Measurements from ENCODE around the gene PTHLH. TPM values are rescaled to one million over a fixed set of nuclear protein-coding genes. Genes with fewer than 3 reads are reported as not detected.

The PTHLH gene
- polyA plus RNA-seq, 1 of the 3 experiments (the other 2 are of a cell fraction) = 29.0 TPM

DNA sequence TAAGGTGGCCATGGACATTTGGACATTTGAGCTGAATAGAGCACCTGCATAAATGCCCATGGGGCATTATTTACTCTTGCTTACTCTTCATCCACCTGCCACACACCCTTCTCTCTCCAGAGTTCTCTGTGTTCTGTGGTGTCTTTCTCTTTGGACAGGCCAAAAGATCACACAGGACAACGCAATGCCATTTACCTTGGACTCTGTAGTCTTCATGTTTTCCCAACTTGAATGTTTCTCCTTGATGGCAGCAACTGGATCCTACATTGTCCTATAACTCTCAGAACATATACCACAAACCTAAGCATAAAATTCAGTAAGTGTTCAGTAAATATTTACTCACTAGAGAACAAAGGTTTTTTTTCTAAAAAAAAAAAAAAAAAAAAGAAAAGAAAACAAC is 41.7 kb upstream of the PTHLH start (continued):
- TF ChIP-seq, protein P1, sequence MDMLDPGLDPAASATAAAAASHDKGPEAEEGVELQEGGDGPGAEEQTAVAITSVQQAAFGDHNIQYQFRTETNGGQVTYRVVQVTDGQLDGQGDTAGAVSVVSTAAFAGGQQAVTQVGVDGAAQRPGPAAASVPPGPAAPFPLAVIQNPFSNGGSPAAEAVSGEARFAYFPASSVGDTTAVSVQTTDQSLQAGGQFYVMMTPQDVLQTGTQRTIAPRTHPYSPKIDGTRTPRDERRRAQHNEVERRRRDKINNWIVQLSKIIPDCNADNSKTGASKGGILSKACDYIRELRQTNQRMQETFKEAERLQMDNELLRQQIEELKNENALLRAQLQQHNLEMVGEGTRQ (IDR thresholded peaks at IDR 0.05; ENCODE audit: borderline replicate concordance, low read depth, low read length) = no peak

GRCh38 chr12:28012333-28012918 is 39.9 kb upstream of the PTHLH start:
- no peak for TF ChIP-seq JUND (IDR thresholded peaks at IDR 0.05)
- TF ChIP-seq, protein P2, sequence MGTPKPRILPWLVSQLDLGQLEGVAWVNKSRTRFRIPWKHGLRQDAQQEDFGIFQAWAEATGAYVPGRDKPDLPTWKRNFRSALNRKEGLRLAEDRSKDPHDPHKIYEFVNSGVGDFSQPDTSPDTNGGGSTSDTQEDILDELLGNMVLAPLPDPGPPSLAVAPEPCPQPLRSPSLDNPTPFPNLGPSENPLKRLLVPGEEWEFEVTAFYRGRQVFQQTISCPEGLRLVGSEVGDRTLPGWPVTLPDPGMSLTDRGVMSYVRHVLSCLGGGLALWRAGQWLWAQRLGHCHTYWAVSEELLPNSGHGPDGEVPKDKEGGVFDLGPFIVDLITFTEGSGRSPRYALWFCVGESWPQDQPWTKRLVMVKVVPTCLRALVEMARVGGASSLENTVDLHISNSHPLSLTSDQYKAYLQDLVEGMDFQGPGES (IDR thresholded peaks at IDR 0.05; ENCODE audit: low read depth, low read length) = no peak
- no peak for TF ChIP-seq USF1 (IDR thresholded peaks at IDR 0.05; ENCODE audit: borderline replicate concordance, low read depth)
- TF ChIP-seq RAD21 (IDR thresholded peaks at IDR 0.05; ENCODE audit: low read length) = no peak
- TF ChIP-seq RXRA (IDR thresholded peaks at IDR 0.05; ENCODE audit: borderline replicate concordance, low read depth) = no peak
- no peak for TF ChIP-seq RCOR1 (IDR thresholded peaks at IDR 0.05; ENCODE audit: low read length)
- TF ChIP-seq NRF1 (IDR thresholded peaks at IDR 0.05; ENCODE audit: low read depth, low read length) = no peak
- TF ChIP-seq FOSL2 (IDR thresholded peaks at IDR 0.05; ENCODE audit: borderline replicate concordance, low read depth) = no peak
- no peak for TF ChIP-seq TEAD4 (IDR thresholded peaks at IDR 0.05; ENCODE audit: borderline replicate concordance, insufficient read depth)
- TF ChIP-seq, protein P1 (IDR thresholded peaks at IDR 0.05; ENCODE audit: borderline replicate concordance, low read depth, low read length) = no peak
- no peak for TF ChIP-seq ZBTB33 (IDR thresholded peaks at IDR 0.05; ENCODE audit: borderline replicate concordance, low read depth)
- no peak for TF ChIP-seq EZH2phosphoT487 (IDR thresholded peaks at IDR 0.05; ENCODE audit: borderline replicate concordance, low read depth)
- no peak for TF ChIP-seq TCF12 (IDR thresholded peaks at IDR 0.05)
- TF ChIP-seq MXI1 (IDR thresholded peaks at IDR 0.05; ENCODE audit: low read depth, low read length) = no peak
- no peak for TF ChIP-seq SIN3A (IDR thresholded peaks at IDR 0.05; ENCODE audit: borderline replicate concordance, low read depth, low read length)
- no peak for TF ChIP-seq CHD2 (IDR thresholded peaks at IDR 0.05; ENCODE audit: low read length, partially characterized antibody)
- TF ChIP-seq RFX5 (IDR thresholded peaks at IDR 0.05; ENCODE audit: low read length) = no peak
- no peak for TF ChIP-seq TAF1 (IDR thresholded peaks at IDR 0.05; ENCODE audit: borderline replicate concordance, low read depth, low read length)
- H3K9me2 ChIP-seq = no peaks in the 10 kb centered on the region
- WGBS (ENCODE audit: low lambda C conversion rate) = 81% methylated on average over 5 of the region's 5 CpGs
- CTCF ChIA-PET = no interaction called here
- no peak overlapping the region for H3K9ac ChIP-seq
- no peak overlapping the region for H2AFZ ChIP-seq (ENCODE audit: low read depth)
- no peaks in the 10 kb centered on the region for H3K79me2 ChIP-seq (ENCODE audit: insufficient read depth)
- POLR2A ChIA-PET = no interaction called here
- no peaks in the 10 kb centered on the region for H3F3A ChIP-seq (replicated peaks; ENCODE audit: insufficient read depth)
- no peak overlapping the region; a peak in 1 of 4 replicates for H3K27ac ChIP-seq (ENCODE audit: low read depth in 2 of 2, low read length in 1 of 2)
- peaks cover 0 to 2% of the 10 kb centered on the region in 2 experiments; a peak in 1 of 4 replicates for H3K4me1 ChIP-seq (ENCODE audit: control insufficient read depth in 1 of 2, insufficient read depth in 2 of 2, low read depth in 1 of 2, low read length in 1 of 2)
- no peaks in the 10 kb centered on the region for H4K20me1 ChIP-seq (ENCODE audit: insufficient read depth)
- H3K27me3 ChIP-seq (ENCODE audit: insufficient read depth) = no peaks in the 10 kb centered on the region
- H3K9me3 ChIP-seq = 0 out of 2 replicates have a peak, but pooled peaks cover 3% of the 10 kb centered on the region
- no peak for DNase-seq
- no peak overlapping the region for H3K4me3 ChIP-seq (ENCODE audit: low read depth in 2 of 2, low read length in 1 of 2)
- no peak overlapping the region for H3K4me2 ChIP-seq
- no peaks in the 10 kb centered on the region for H3K36me3 ChIP-seq (replicated peaks in 1 of 2; ENCODE audit: control insufficient read depth in 1 of 2, insufficient read depth in 2 of 2, low read length in 1 of 2)

Measured in SK-N-SH (cell line).